Measurements from ENCODE around the gene CDC27.
"Not testable (repeated sequence)": the region's sequence is repeated elsewhere in the genome, so short reads cannot be mapped to it uniquely, and the experiment has no call there.

The CDC27 gene

DNA sequence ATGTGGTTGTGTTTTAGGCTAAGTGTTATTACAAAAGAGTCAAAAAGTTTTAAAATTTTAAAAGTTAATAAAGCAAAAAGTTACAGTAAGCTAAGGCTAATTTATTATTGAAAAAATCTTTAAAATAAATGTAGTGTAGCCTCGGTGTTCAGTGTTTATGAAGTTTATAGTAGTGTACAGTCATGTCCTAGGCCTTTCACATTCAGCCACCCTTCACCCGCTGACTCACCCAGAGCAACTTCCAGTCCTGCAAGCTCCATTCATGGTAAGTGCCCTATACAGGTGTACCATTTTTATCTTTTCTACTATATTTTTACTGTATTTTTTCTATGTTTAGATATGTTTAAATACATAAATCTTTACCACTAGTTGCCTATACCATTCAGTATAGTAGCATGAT, 111.5 kb downstream of the CDC27 start:
- FAIRE-seq (no peak), DNase-seq (ENCODE audit: insufficient read length, low spot score) (no peak)
- TF ChIP-seq PAX5 (IDR thresholded peaks at IDR 0.05; ENCODE audit: insufficient read depth, low read length, severe bottlenecking): no peak
- no peak for TF ChIP-seq POLR2AphosphoS5 (IDR thresholded peaks at IDR 0.05; ENCODE audit: low read depth, low read length)

DNA sequence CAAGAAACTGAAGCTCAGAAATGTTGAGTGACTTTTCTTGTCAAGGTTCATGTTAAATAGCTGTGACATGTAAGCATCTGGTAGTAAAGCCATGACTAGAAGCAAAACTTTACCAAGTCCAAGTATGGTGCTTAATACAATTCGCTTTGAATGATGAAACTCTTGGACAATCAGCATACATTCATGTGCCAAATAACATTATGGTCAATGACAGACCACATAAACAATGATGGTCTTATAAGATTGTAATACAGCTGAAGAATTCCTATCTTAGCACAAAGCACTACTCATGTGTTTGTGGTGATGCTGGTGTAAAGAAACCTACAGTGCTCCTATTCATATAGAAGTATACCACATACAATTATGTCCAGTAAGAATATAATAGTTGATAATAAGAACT, 112.9 kb downstream of the CDC27 start:
- DNase-seq (ENCODE audit: insufficient read length, low spot score) (no peak), FAIRE-seq (no peak)
- TF ChIP-seq TAF1 (IDR thresholded peaks at IDR 0.05; ENCODE audit: low read depth, low read length): no peak
- no peak for TF ChIP-seq POLR2AphosphoS5 (IDR thresholded peaks at IDR 0.05; ENCODE audit: low read depth, low read length)
- no peak for TF ChIP-seq PAX5 (IDR thresholded peaks at IDR 0.05; ENCODE audit: insufficient read depth, low read length, severe bottlenecking)

DNA sequence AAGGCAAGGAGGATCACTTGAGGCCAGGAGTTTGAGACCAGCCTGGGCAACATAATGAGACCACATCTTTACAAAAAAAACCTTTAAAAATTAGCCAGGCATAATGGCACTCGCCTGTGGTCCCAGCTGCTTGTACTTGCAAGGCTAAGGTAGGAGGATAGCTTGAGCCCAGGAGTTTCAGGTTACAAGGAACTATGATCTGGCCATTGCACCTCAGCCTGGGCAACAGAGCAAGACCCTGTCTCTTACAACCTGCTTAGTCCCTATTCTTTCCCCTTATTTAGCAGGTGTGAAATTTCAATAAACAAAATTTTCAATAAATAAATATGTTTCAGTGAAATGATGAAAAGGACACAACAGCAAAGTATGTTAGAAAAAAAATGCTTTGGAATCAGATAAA, 114.7 kb downstream of the CDC27 start:
- not testable (repeated sequence) for FAIRE-seq; DNase-seq (ENCODE audit: insufficient read length, low spot score)

DNA sequence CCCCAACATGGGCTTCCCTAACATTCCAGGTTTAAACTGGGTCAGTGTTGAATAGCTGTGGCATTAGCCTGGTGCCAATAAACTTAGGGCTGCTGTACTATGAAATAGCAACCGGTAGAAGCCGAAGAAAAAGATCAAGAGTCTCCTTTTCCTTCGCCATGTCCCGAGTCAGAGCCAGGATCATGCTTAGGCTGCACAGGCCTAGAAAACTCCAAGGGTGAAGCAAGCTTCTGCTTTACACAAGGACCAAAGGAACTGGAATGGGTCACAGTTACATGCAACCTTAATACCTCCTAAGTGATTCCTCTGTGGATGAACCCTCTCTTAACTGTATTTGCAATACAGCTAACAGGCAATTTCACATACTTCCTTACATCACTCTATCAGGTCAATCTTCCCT, 115.5 kb downstream of the CDC27 start:
- not testable (repeated sequence) for DNase-seq (ENCODE audit: insufficient read length, low spot score)
- FAIRE-seq: peak; percentile 59

DNA sequence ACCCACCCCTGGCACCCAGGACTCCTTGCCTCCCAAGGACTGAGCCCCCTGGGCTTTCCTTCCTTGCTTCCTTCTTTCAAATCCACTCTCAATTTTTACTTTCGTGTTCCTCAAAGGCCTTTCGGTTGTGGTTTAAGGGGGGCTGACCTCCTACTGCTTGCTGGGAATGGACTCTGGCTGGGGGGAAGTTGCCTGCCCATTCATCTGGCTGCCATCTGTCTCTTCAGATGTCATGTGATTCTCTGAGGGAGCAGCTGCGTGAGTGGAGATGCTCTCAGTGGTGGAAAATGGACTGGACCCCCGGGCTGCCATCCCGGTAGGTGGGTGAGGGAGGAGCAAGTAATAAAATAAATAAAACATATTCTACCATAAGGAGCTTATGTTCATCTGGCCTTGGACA, 116.2 kb downstream of the CDC27 start:
- TF ChIP-seq POU2F2 (IDR thresholded peaks at IDR 0.05; ENCODE audit: low read depth, low read length) (no peak), POLR2AphosphoS5 (IDR thresholded peaks at IDR 0.05; ENCODE audit: low read depth, low read length) (no peak), POLR2A (IDR thresholded peaks at IDR 0.05; ENCODE audit: low read depth, low read length) (no peak), TAF1 (IDR thresholded peaks at IDR 0.05; ENCODE audit: low read depth, low read length) (no peak), PAX5 (IDR thresholded peaks at IDR 0.05; ENCODE audit: insufficient read depth, low read length, severe bottlenecking) (no peak), SPI1 (IDR thresholded peaks at IDR 0.05; ENCODE audit: low read depth, low read length) (no peak)
- FAIRE-seq: no peak
- no peak for DNase-seq (ENCODE audit: insufficient read length, low spot score)

DNA sequence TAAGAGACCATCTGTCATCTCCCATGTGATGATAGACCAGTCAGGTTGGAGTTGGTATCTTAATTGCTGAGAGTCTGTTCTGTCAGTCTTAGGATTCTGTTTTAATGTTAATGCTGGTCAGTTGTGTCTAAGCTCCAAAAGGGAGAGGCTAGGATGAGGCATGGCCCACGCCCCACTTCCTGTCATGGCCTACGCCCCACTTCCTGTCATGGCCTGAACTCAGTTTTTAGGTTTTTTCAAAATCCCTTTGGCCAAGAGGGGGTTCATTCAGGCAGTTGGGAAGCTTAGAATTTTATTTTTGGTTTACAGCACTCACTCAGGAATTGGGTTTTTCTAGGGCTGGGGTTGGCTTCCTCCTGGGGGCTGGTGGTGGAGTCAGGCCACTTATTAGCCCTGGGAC, 117.9 kb downstream of the CDC27 start:
- not testable (repeated sequence) for DNase-seq (ENCODE audit: insufficient read length, low spot score); FAIRE-seq

DNA sequence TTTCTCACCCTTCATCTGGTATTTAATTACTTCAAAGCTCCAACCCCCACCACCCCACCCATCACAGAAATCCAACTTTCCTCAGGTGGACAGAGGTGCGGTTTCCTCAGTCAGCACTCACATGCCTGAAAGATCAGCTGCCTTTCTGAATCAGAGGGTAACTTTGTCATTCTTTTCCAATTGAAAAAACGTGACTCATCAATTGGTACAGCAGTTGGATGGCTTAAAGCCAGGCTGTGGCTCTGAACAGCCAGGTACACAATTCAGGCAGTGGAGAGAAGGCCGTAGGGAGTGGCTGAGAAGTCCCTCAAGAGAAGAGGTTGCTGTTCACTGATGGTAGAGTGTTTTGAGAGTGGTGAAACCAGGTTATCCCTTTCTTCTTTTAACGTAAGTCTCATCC, 118.8 kb downstream of the CDC27 start:
- not testable (repeated sequence) for DNase-seq (ENCODE audit: insufficient read length, low spot score)

More for the DNA sequence above, 118.8 kb downstream of the CDC27 start:
- not testable (repeated sequence) for FAIRE-seq

All from GM12891 (cell line).